Smooth muscle cell (in vitro differentiated cells): Measurements from ENCODE around the gene PHLPP2. TPM values are rescaled to one million over a fixed set of nuclear protein-coding genes. Genes with fewer than 3 reads are reported as not detected.

ENCODE experiments used
- DNase-seq: peaks from one replicate; lab custom pipeline; 2025; ENCODE audit not compliant: unreplicated experiment; lab: John Stamatoyannopoulos, UW
- H2AFZ ChIP-seq: fragments of 200-600 bp; sonication (generic); 2 replicates; pipeline ENCODE4 v1.6.0; 2016; ENCODE audit warnings: antibody characterized with exemption, low read depth, mild to moderate bottlenecking
- H3F3A ChIP-seq: fragments of 200-600 bp; sonication (generic); 2 replicates; pipeline ENCODE4 v1.6.0; 2017; ENCODE audit warnings: antibody characterized with exemption, low read depth
- H3K27ac ChIP-seq: fragments of 200-600 bp; sonication (generic); 2 replicates; pipeline ENCODE4 v1.5.1; 2016; ENCODE audit warnings: low read depth, mild to moderate bottlenecking
- H3K27me3 ChIP-seq: fragments of 200-600 bp; sonication (generic); 2 replicates; pipeline ENCODE4 v1.6.1; 2016; ENCODE audit warnings: low read depth, mild to moderate bottlenecking
- H3K36me3 ChIP-seq: fragments of 200-600 bp; sonication (generic); 2 replicates; pipeline ENCODE4 v1.5.1; 2016; ENCODE audit warnings: low read depth
- H3K4me1 ChIP-seq: fragments of 200-600 bp; sonication (generic); 2 replicates; pipeline ENCODE4 v1.5.1; 2016; ENCODE audit warnings: low read depth
- H3K4me2 ChIP-seq: fragments of 200-600 bp; sonication (generic); 2 replicates; pipeline ENCODE4 v1.6.0; 2016; ENCODE audit warnings: mild to moderate bottlenecking
- H3K4me3 ChIP-seq: fragments of 200-600 bp; sonication (generic); 2 replicates; pipeline ENCODE4 v1.5.1; 2016; ENCODE audit warnings: mild to moderate bottlenecking
- H3K79me2 ChIP-seq: fragments of 200-600 bp; sonication (generic); 2 replicates; pipeline ENCODE4 v1.6.0; 2016; ENCODE audit warnings: low read depth, mild to moderate bottlenecking
- H3K9ac ChIP-seq: fragments of 200-600 bp; sonication (generic); 2 replicates; pipeline ENCODE4 v1.6.0; 2016; ENCODE audit warnings: low read depth
- H3K9me3 ChIP-seq: fragments of 200-600 bp; sonication (generic); replicated peaks from 2 replicates; pipeline ENCODE4 v1.5.1; 2016; ENCODE audit warnings: low read depth
- H4K20me1 ChIP-seq: fragments of 200-600 bp; sonication (generic); 2 replicates; pipeline ENCODE4 v1.6.0; 2016; ENCODE audit warnings: low read depth
- WGBS: methylation state at CpG from one replicate; pipeline ENCODE4 v1.1.7; 2016; ENCODE audit warnings: low lambda C conversion rate; 5-methylcytosine and 5-hydroxymethylcytosine counted together
- polyA plus RNA-seq: library from polyadenylated mRNA; unstranded; fragments of >200 nt; fragmentation: Nextera tagmentation; extraction: Ambion mirVana; gene quantifications from 2 replicates; pipeline ENCODE4 v1.2.1, GENCODE V29; 2016
- total RNA-seq: library from RNA; depleted of rRNA; stranded (reverse); fragments of >200 nt; gene quantifications from 2 replicates; pipeline ENCODE4 v1.2.3, GENCODE V29; 2014
- TF ChIP-seq, protein P1 (sequence below): fragments of 200-600 bp; sonication (generic); IDR thresholded peaks from 2 replicates; pipeline ENCODE4 v1.5.1; 2017; ENCODE audit warnings: borderline replicate concordance, mild to moderate bottlenecking, antibody characterized with exemption; ENCODE audit not compliant: insufficient read depth, poor library complexity, severe bottlenecking

Gene PHLPP2
- total and polyA plus RNA-seq, 2 experiments from 2014 or later = 2.3 to 5.3 TPM

GRCh38 chr16:71629278-71630016, 95.1 kb downstream of the PHLPP2 start:
- H4K20me1 ChIP-seq = no peaks in the 10 kb centered on the region
- no peak overlapping the region for H3K27ac ChIP-seq
- no peak overlapping the region for H3K9ac ChIP-seq
- H3K27me3 ChIP-seq = peaks cover 43% of the 10 kb centered on the region
- 79% methylated on average over 11 of the region's 11 CpGs for WGBS
- no peaks in the 10 kb centered on the region for H3K9me3 ChIP-seq
- no peak overlapping the region for H3K4me3 ChIP-seq
- no peak overlapping the region for H3K4me2 ChIP-seq
- no peak for DNase-seq
- TF ChIP-seq, protein P1, sequence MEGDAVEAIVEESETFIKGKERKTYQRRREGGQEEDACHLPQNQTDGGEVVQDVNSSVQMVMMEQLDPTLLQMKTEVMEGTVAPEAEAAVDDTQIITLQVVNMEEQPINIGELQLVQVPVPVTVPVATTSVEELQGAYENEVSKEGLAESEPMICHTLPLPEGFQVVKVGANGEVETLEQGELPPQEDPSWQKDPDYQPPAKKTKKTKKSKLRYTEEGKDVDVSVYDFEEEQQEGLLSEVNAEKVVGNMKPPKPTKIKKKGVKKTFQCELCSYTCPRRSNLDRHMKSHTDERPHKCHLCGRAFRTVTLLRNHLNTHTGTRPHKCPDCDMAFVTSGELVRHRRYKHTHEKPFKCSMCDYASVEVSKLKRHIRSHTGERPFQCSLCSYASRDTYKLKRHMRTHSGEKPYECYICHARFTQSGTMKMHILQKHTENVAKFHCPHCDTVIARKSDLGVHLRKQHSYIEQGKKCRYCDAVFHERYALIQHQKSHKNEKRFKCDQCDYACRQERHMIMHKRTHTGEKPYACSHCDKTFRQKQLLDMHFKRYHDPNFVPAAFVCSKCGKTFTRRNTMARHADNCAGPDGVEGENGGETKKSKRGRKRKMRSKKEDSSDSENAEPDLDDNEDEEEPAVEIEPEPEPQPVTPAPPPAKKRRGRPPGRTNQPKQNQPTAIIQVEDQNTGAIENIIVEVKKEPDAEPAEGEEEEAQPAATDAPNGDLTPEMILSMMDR = no peak
- H3F3A ChIP-seq = no peaks in the 10 kb centered on the region
- no peaks in the 10 kb centered on the region for H3K36me3 ChIP-seq
- no peaks in the 10 kb centered on the region for H3K79me2 ChIP-seq
- no peaks in the 10 kb centered on the region for H3K4me1 ChIP-seq
- no peak overlapping the region for H2AFZ ChIP-seq

- H3K9me3 ChIP-seq = no peaks in the 10 kb centered on the region
- no peaks in the 10 kb centered on the region for H3F3A ChIP-seq
- TF ChIP-seq, protein P1 = no peak
- no peaks in the 10 kb centered on the region for H4K20me1 ChIP-seq
- H3K4me3 ChIP-seq = no peak overlapping the region
- no peak overlapping the region for H2AFZ ChIP-seq
- WGBS = 56% methylated on average over 5 of the region's 5 CpGs
- no peaks in the 10 kb centered on the region for H3K36me3 ChIP-seq
- no peak overlapping the region for H3K27ac ChIP-seq
- no peaks in the 10 kb centered on the region for H3K4me1 ChIP-seq
- H3K9ac ChIP-seq = no peak overlapping the region
- H3K4me2 ChIP-seq = no peak overlapping the region
- peaks cover 47% of the 10 kb centered on the region for H3K27me3 ChIP-seq
- H3K79me2 ChIP-seq = no peaks in the 10 kb centered on the region
- no peak for DNase-seq
These were observed 95.7 kb downstream of the PHLPP2 start for GRCh38 chr16:71628810-71629209.

- Histone ChIP-seq H3K9ac (no peak overlapping the region), H2AFZ (no peak overlapping the region), H3F3A (no peaks in the 10 kb centered on the region), H3K27me3 (peaks cover 47% of the 10 kb centered on the region), H3K36me3 (no peaks in the 10 kb centered on the region), H3K9me3 (no peaks in the 10 kb centered on the region), H3K4me2 (no peak overlapping the region), H3K4me1 (no peaks in the 10 kb centered on the region), H3K4me3 (peak overlapping the region; percentile 62), H4K20me1 (no peaks in the 10 kb centered on the region), H3K79me2 (no peaks in the 10 kb centered on the region), H3K27ac (no peak overlapping the region)
- no peak for DNase-seq
- WGBS = 79% methylated on average over 5 of the region's 7 CpGs
- TF ChIP-seq, protein P1 = no peak
These were observed 96.7 kb downstream of the PHLPP2 start for GRCh38 chr16:71627731-71628181.

DNA sequence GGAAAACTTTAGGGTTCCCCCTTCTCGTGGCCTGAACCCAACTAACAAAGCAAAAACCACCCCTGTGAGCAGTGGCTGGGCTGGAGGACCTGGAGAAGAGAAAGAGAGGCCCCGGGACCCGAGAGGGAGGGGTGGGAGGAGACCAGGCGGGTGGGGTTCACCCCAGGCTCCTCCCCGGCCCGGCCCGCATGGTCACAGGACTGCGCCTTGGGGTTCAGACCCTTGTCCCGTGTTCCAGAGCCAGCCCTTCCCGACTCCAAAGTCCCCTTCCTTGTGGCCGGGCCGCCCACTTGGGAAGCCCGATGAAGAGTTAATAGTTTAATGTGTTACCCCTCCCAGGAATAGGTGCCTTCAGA, 97.7 kb downstream of the PHLPP2 start:
- TF ChIP-seq, protein P1 = no peak
- Histone ChIP-seq H4K20me1 (no peaks in the 10 kb centered on the region), H3K4me3 (peak overlapping the region; percentile 62), H3K4me2 (peak overlapping the region; percentile 94), H2AFZ (peak overlapping the region; percentile 65), H3K4me1 (no peaks in the 10 kb centered on the region), H3K27me3 (peaks cover 47% of the 10 kb centered on the region), H3K36me3 (no peaks in the 10 kb centered on the region), H3K9me3 (no peaks in the 10 kb centered on the region), H3F3A (no peaks in the 10 kb centered on the region), H3K79me2 (no peaks in the 10 kb centered on the region), H3K9ac (no peak overlapping the region), H3K27ac (no peak overlapping the region)
- WGBS = 8% methylated on average over 13 of the region's 13 CpGs
- DNase-seq = no peak
